ENCODE measurements around the gene NKTR.

- TF ChIP-seq POLR2A (IDR thresholded peaks at IDR 0.05) (no peak), CTCF (IDR thresholded peaks at IDR 0.05) (no peak)
Observed at GRCh38 chr3:42654331-42655201, 54.1 kb downstream of the NKTR start.

All from testis (tissue), 2 donors.